Neural crest cell (in vitro differentiated cells): Measurements from ENCODE around the gene DKK3. TPM values are rescaled to one million over a fixed set of nuclear protein-coding genes. Genes with fewer than 3 reads are reported as not detected.

Source experiments
- DNase-seq: peaks from one replicate; pipeline ENCODE4 v3.0.0; 2021; ENCODE audit warnings: low read depth, mixed read lengths, low spot score
- H3K27ac Mint-ChIP-seq: one replicate; pipeline ENCODE4 v1.8.0; 2021; ENCODE audit warnings: mild to moderate bottlenecking, mixed read lengths; ENCODE audit not compliant: unreplicated experiment
- H3K27me3 Mint-ChIP-seq: 2 replicates; pipeline ENCODE4 v1.8.0; 2021; ENCODE audit warnings: low read depth, mild to moderate bottlenecking, mixed read lengths
- H3K36me3 Mint-ChIP-seq: 2 replicates; pipeline ENCODE4 v1.8.0; 2021; ENCODE audit warnings: low read depth, mild to moderate bottlenecking, mixed read lengths
- H3K4me1 Mint-ChIP-seq: 2 replicates; pipeline ENCODE4 v1.8.0; 2021; ENCODE audit warnings: mixed read lengths
- H3K4me3 Mint-ChIP-seq: one replicate; pipeline ENCODE4 v1.8.0; 2021; ENCODE audit warnings: mild to moderate bottlenecking, mixed read lengths
- H3K9me3 Mint-ChIP-seq: 2 replicates; pipeline ENCODE4 v1.8.0; 2021; ENCODE audit warnings: mixed read lengths
- CTCF ChIP-seq: fragments of 200-600 bp; sonication (generic); conservative IDR thresholded peaks from 2 replicates; pipeline ENCODE4 v1.5.0; 2021; ENCODE audit warnings: antibody characterized with exemption, mild to moderate bottlenecking
- total RNA-seq: library from RNA; stranded (reverse); gene quantifications from 2 replicates; pipeline ENCODE4 v1.2.1, GENCODE V29; 2021

DKK3 gene
- total RNA-seq, 1 donor from 2014 or later: 21.0 TPM

- no peak for TF ChIP-seq CTCF
- H3K4me1 Mint-ChIP-seq: peaks cover 62% of the 10 kb centered on the region
- no peak for DNase-seq
- H3K9me3 Mint-ChIP-seq: no peaks in the 10 kb centered on the region
- no peak overlapping the region for H3K4me3 Mint-ChIP-seq
- no peaks in the 10 kb centered on the region for H3K36me3 Mint-ChIP-seq
- no peaks in the 10 kb centered on the region for H3K27me3 Mint-ChIP-seq
- no peak overlapping the region for H3K27ac Mint-ChIP-seq
Measured at GRCh38 chr11:11975201-11976092, 33.0 kb downstream of the DKK3 start.

DNA sequence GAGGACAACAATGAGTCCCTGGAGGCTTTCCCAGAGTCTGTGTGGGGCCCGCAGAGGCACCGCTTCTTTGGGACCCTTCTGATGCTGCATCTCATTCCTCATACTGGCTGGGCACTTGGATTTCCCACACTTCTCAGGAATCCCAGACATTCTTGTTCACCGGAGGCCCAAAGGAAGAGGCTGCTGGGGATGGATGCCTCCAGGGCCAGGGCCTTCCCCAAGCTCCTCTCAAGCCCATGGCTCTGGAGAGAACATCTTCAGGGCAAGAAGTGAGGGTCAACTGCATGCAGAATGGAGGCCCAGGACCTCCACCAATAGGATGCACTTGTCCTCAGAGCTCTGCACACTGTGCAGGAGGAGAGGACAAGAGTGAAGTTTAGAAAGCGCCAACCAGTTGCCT lies 34.6 kb downstream of the DKK3 start:
- Mint-ChIP-seq H3K27me3 (no peaks in the 10 kb centered on the region), H3K4me3 (no peak overlapping the region), H3K4me1 (peaks cover 56% of the 10 kb centered on the region), H3K27ac (no peak overlapping the region), H3K36me3 (no peaks in the 10 kb centered on the region), H3K9me3 (no peaks in the 10 kb centered on the region)
- DNase-seq: no peak
- no peak for TF ChIP-seq CTCF

DNA sequence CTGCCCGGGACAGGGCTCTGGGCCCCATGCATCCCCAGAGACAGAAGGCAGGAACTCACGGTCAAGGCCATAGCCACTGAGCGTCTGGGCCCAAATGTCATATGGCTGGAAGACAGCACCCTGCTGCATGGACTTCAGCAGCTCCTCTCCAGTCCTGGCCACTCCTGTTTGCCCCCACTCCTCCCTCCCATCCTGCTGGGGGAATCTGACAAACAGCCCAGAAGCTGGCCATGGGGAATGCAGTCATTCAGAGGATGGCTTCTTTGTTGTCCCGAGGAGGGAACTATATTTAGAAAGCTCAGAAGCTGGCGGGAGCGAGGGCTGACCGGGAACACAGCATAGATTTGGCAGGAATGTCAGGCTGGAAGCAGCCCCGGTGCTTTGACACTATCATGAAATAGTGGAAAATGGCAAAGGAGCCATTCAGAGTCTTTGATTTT lies 35.0 kb downstream of the DKK3 start:
- Mint-ChIP-seq H3K4me1 (peaks cover 51% of the 10 kb centered on the region), H3K4me3 (peak overlapping the region; percentile 21), H3K27ac (peak overlapping the region; percentile 60), H3K36me3 (no peaks in the 10 kb centered on the region), H3K9me3 (no peaks in the 10 kb centered on the region), H3K27me3 (no peaks in the 10 kb centered on the region)
- TF ChIP-seq CTCF: no peak
- no peak for DNase-seq

GRCh38 chr11:11972730-11973341 lies 35.6 kb downstream of the DKK3 start:
- Mint-ChIP-seq H3K4me1 (peaks cover 48% of the 10 kb centered on the region), H3K27me3 (no peaks in the 10 kb centered on the region), H3K36me3 (no peaks in the 10 kb centered on the region), H3K4me3 (peak overlapping the region; percentile 21), H3K27ac (peak overlapping the region; percentile 85), H3K9me3 (no peaks in the 10 kb centered on the region)
- no peak for TF ChIP-seq CTCF
- DNase-seq: no peak

GRCh38 chr11:11971906-11972547 lies 36.4 kb downstream of the DKK3 start:
- Mint-ChIP-seq H3K4me3 (peak overlapping the region; percentile 48), H3K27ac (peak overlapping the region; percentile 85), H3K27me3 (no peaks in the 10 kb centered on the region), H3K4me1 (peaks cover 44% of the 10 kb centered on the region), H3K36me3 (no peaks in the 10 kb centered on the region), H3K9me3 (no peaks in the 10 kb centered on the region)
- DNase-seq: peak; percentile 35
- no peak for TF ChIP-seq CTCF
